ENCODE measurements around the gene AHCYL1.

Gene AHCYL1

GRCh38 chr1:109975718-109976117, 8.8 kb upstream of the AHCYL1 start:
- DNase-seq (ENCODE audit: low read depth in 4 of 4, low spot score in 1 of 4) = no peak

DNA sequence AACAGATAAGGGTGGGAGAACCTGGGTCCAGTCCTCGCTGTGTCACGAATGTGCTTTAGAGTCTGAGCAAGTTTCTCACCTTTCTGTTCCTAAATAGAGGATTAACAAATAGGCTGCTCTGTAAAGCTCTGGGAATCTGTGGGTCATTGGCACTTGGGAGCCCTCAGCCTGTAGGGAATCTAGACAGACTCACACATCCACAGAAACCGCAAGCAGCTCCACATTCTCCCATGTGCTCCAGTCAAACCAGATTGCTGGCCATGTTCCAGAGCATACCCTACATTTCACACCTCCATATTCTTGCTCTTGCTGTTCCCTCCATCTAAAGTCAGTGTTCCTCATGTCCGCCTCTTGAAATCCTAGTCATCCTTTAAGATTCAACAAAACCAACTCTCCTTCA, 7.8 kb upstream of the AHCYL1 start:
- DNase-seq (ENCODE audit: low read depth in 4 of 4, low spot score in 1 of 4) = no peak

- DNase-seq (ENCODE audit: low read depth in 4 of 4, low spot score in 1 of 4) = no peak
These were observed 7.3 kb upstream of the AHCYL1 start for GRCh38 chr1:109977225-109977624.

GRCh38 chr1:109977657-109978378, 6.7 kb upstream of the AHCYL1 start:
- DNase-seq (ENCODE audit: low read depth in 4 of 4, low spot score in 1 of 4) = no peak

- no peak for DNase-seq (ENCODE audit: low read depth in 4 of 4, low spot score in 1 of 4)
These were observed 5.6 kb upstream of the AHCYL1 start for GRCh38 chr1:109978761-109979488.

DNA sequence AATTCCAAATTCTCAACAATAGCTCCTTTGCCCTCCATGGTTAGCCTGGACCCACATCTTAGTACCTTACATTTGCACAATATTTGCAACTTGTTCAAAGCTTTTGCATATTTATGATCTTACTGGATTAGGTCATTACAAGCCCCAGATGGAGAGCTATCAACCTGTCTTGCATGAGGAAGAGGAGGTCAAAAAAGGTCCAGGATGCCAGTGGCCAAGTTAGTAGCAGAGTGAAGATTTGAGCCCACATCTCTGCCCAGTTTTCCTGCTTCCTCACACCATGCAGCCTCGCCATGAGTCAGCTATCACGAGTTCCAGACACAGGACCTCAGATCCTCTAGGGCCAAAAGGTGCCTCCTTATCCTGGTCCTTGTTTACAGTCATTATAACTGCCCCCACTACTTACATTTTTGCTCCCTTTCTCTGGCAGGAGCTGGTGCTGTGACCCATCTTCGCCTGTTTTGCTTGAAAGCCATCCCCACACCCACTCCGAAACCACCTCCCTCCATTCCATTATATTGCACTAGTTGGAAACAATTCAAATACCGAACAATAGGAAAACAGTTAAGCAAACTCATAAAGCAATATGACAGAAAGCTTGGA, 5.0 kb upstream of the AHCYL1 start:
- DNase-seq (ENCODE audit: low read depth in 4 of 4, low spot score in 1 of 4) = no peak

DNA sequence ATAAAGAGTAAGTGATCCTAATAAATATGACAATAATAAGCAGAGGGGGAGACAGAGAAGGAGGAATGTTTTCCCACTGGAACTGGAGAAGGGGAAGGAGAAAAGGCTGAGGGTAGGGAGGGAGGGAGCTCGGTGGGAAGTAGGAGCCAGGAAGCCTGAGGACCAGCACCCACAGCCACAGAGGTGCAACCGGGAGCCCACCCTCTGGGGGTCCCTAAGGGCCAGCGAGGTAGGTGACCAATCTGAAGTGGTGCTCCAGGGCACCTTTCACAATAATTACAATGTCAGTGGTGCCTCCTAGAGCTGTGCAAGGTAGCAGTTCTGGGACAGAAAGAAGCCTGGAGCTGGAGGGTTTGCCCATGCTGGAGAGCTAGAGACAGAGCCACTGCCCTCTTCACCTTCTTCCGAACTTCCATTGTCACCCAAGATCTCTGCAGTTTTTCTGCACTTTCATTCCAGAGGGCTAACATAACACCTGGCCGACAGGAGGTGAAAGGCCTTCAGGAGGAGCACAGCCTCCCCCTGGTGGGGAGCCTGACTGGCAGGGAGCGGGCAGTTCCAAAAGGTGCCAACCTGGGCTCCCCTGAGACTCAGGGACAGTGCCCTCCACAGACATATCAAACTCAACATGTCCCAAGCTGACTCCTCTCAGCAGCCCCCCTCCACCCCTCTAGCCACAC, 4.1 kb upstream of the AHCYL1 start:
- no peak for DNase-seq (ENCODE audit: low read depth in 4 of 4, low spot score in 1 of 4)

DNA sequence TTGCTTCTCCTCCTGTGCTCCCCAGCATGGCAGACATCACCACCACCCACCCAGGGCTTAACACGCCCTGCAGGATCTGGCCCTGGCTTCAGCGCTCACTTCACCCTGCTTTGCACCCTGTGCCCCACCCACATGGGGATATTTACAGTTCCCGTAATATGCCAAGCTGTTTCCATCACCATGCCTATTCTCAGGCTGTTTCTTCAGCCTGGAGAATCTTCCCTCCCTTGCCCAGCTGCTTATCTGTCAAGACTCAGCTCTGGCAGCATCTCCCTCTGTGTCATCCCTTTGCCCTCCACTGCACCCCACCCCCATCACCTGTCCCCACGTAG, 3.6 kb upstream of the AHCYL1 start:
- no peak for DNase-seq (ENCODE audit: low read depth in 4 of 4, low spot score in 1 of 4)

DNA sequence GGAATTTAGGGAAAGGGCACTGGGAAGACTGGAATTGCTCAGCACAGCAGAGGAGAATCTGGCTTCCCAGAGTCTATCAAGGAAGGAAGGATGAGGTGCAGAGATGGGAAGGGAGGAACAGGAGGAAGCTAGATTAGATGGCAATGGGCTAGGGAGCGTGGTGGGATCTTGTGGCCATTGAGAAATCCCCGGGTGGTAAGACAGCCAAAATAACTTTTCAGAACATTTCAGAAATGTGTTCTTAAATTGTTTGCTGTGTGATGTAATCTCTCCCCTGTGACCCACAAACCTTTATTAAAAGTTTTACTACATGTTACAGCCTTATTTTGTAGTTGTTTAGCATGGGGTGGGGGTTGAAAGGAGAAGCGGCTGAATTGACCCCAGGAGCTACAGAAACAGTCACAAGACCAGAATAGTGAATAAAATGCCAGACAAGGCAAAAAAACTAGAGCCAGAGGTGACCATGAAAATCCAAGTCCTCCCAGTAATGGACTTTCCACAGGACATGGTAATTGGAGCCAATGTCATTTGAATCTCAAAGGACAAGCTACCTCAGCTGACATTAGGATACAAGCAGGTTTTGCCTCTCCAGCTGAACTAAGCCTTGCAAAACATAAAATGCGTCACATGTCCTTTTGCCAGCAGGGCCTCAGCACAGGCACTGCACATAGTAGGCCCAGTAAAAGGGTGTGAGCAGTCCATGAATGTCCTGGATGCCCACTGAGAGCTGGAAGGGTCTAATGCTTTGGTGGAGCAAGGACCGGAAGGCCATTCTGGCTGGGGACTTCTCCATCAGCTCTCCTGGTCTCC, 980 bp upstream of the AHCYL1 start:
- DNase-seq (ENCODE audit: low read depth in 4 of 4, low spot score in 1 of 4) = no peak

- DNase-seq (ENCODE audit: low read depth in 4 of 4, low spot score in 1 of 4) = no peak
These were observed 442 bp upstream of the AHCYL1 start for GRCh38 chr1:109984190-109984455.

DNA sequence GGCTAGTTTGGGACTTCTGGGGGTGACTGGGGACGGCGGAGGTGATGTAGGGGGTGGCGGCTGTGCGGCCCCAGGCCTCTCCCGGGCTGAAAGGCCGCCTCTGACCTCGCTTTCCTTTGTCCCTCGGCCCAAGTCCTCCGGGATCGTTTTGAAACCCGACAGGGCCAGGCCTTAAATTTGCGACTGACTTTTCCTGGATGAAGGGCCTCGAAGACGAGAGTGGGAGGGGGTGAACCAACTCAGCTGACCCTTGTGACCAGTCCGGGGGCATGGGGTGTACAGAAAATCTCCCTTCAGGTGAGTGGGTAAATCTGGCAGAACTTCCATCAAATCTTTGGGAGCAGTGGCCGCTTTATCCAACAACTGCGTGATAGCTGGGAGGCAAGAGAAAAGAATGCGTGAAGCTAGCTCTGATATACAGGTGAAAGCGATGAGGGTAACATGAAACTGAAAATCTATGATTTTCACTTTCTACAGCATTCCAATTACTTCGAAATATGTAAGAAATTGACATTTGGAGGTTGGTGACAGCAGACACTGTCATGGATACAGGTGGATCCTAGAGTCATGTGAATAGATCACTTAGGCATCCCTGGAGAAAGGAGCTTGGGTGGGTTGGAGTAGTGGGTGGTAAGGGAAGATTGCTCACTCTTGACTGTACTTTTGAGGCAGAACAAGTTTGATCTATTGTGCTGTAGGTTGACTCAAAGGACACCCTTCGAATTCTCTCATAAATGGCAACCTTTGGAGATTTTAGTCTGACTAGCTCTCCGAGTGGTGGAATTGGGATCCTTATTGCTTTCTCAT, 885 bp downstream of the AHCYL1 start:
- DNase-seq (ENCODE audit: low read depth in 4 of 4, low spot score in 1 of 4) = no peak

- DNase-seq (ENCODE audit: low read depth in 4 of 4, low spot score in 1 of 4) = no peak
These were observed 1.5 kb downstream of the AHCYL1 start for GRCh38 chr1:109986054-109986444.

DNA sequence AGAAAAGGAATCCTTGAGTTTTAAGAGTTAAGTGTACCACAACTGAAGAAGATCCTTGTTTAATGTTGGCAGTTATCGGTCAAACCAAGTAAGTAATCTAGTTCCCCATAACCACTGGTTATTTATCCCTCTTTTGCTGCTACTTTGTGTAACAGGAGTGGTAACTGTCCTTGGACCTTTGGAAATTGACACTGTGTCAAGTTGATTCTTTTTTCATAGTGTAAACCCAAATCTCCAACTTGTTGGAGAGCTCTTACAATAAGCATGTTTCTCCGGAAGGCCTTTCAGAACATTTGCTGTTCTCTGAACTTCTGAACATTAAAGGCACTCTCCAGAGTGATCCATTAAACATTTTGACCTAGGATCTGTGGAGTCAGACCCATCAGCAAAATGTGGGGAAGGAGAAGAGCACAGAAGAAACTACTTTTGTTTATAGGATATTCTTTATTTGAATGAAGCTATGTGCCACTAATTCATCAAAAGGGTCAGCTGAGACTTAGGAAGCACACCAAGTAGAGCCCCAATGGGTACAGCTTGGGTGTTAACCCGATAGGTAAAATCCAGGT, 3.9 kb downstream of the AHCYL1 start:
- no peak for DNase-seq (ENCODE audit: low read depth in 4 of 4, low spot score in 1 of 4)

- DNase-seq (ENCODE audit: low read depth in 4 of 4, low spot score in 1 of 4) = no peak
These were observed 5.1 kb downstream of the AHCYL1 start for GRCh38 chr1:109989506-109990301.

- no peak for DNase-seq (ENCODE audit: low read depth in 4 of 4, low spot score in 1 of 4)
These were observed 5.7 kb downstream of the AHCYL1 start for GRCh38 chr1:109990302-109990653.

DNA sequence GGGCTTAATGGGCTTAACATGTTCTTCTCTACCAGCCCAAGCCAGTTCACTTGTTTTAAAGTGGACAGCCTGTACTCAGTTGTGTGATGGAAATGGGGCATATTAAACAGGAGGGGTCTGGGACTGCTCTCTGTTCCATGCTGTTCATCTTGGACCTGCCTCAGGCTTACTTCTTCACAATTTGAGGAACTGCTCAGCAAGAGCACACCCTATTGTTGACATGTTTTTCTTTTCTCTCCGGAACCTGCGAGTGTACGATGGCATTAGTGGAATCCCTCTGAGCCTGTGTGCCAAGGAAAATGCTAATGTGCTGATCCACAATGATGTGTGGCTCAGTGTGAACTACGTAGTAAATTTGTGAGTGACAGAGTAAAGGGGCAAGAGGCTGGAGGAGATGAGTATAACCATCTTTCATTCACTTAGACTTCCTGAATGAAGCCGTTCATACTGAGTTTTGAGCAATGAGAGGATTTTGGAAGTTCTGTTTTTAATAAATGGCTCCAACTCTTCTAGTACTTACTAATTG, 6.9 kb downstream of the AHCYL1 start:
- DNase-seq (ENCODE audit: low read depth in 4 of 4, low spot score in 1 of 4) = no peak

- DNase-seq (ENCODE audit: low read depth in 4 of 4, low spot score in 1 of 4) = no peak
These were observed 9.3 kb downstream of the AHCYL1 start for GRCh38 chr1:109993885-109994284.

GRCh38 chr1:109994654-109995053, 10.1 kb downstream of the AHCYL1 start:
- no peak for DNase-seq (ENCODE audit: low read depth in 4 of 4, low spot score in 1 of 4)

DNA sequence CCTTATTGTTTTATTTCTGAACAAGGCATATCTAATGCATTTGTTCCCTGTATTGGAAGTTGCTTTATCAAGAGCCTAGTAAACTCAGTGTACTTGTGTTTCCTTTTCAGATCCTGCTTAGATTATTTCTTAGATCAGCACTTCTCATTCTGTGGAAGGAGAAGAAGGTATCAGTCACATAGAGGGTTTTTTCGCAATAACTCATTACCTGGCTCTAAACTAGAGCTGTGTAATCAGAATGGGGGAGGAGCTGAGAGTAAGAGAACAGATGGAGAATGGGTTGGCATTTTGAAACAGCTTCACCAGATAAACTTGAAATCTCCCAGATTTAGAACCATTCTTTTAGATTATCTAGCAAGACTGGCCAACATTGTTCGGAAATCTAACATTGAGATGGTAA, 11.0 kb downstream of the AHCYL1 start:
- DNase-seq (ENCODE audit: low read depth in 4 of 4, low spot score in 1 of 4) = no peak
